NB4 (cell line): Measurements from ENCODE around the gene B4GALT5.

Experiments
- MAX ChIP-seq: IDR thresholded peaks from 2 replicates; pipeline ENCODE4 v1.6.1; 2011; ENCODE audit warnings: low read depth, low read length
- MYC ChIP-seq: IDR thresholded peaks from 2 replicates; pipeline ENCODE4 v1.6.1; 2011; ENCODE audit warnings: low read depth, low read length
- POLR2A ChIP-seq: IDR thresholded peaks from 2 replicates; pipeline ENCODE4 v1.6.1; 2011; ENCODE audit warnings: mild to moderate bottlenecking; ENCODE audit not compliant: insufficient read length; ENCODE audit errors: extremely low read depth
- TF ChIP-seq, protein P1 (sequence below): IDR thresholded peaks from one replicate; pipeline ENCODE4 v1.5.1; 2012; ENCODE audit warnings: low read depth, low read length

GRCh38 chr20:49592120-49592519 is 121.6 kb downstream of the B4GALT5 start:
- TF ChIP-seq, protein P1, sequence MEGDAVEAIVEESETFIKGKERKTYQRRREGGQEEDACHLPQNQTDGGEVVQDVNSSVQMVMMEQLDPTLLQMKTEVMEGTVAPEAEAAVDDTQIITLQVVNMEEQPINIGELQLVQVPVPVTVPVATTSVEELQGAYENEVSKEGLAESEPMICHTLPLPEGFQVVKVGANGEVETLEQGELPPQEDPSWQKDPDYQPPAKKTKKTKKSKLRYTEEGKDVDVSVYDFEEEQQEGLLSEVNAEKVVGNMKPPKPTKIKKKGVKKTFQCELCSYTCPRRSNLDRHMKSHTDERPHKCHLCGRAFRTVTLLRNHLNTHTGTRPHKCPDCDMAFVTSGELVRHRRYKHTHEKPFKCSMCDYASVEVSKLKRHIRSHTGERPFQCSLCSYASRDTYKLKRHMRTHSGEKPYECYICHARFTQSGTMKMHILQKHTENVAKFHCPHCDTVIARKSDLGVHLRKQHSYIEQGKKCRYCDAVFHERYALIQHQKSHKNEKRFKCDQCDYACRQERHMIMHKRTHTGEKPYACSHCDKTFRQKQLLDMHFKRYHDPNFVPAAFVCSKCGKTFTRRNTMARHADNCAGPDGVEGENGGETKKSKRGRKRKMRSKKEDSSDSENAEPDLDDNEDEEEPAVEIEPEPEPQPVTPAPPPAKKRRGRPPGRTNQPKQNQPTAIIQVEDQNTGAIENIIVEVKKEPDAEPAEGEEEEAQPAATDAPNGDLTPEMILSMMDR, result no peak
- TF ChIP-seq POLR2A (no peak), MAX (no peak), MYC (no peak)
